Epithelial cell of proximal tubule (primary cell): ENCODE results near the gene PCDH1. TPM values are rescaled to one million over a fixed set of nuclear protein-coding genes. Genes with fewer than 3 reads are reported as not detected.

Source experiments
- DNase-seq: peaks from one replicate; pipeline ENCODE4 v3.0.0-alpha.2; 2011; ENCODE audit warnings: low read depth
- H3K4me3 ChIP-seq: 2 replicates; pipeline ENCODE4 v1.5.1; 2011; ENCODE audit warnings: low read depth, mild to moderate bottlenecking, low read length
- total RNA-seq: library from RNA; depleted of rRNA; stranded (reverse); fragments of >200 nt; gene quantifications from 2 replicates; pipeline ENCODE4 v1.2.3, GENCODE V29; 2015
- TF ChIP-seq, protein P1 (sequence below): conservative IDR thresholded peaks from 2 replicates; pipeline ENCODE4 v1.5.1; 2012; ENCODE audit warnings: low read depth, mild to moderate bottlenecking, low read length

PCDH1 gene
- total RNA-seq, 1 donor from 2014 or later, result 17.4 TPM

DNA sequence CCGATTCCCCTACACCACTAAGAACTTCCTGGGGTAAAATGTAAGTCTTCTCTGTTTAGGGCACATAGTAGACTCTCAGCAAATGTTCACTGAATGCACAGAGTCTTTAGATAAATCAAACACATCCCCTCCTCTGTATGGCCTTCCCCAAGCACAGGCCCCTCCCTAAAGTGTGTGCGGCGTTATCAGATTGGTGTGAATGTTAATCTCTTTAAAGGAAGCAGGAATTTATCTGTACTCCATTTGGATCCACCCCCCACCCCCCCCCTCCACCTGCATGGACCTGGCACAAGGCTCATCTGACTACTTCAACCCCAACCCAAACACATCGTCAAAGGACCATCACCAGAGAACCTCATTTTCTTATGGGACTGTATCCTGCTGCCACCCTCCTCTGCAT is 6.3 kb downstream of the PCDH1 start:
- no peak for DNase-seq
- TF ChIP-seq, protein P1, sequence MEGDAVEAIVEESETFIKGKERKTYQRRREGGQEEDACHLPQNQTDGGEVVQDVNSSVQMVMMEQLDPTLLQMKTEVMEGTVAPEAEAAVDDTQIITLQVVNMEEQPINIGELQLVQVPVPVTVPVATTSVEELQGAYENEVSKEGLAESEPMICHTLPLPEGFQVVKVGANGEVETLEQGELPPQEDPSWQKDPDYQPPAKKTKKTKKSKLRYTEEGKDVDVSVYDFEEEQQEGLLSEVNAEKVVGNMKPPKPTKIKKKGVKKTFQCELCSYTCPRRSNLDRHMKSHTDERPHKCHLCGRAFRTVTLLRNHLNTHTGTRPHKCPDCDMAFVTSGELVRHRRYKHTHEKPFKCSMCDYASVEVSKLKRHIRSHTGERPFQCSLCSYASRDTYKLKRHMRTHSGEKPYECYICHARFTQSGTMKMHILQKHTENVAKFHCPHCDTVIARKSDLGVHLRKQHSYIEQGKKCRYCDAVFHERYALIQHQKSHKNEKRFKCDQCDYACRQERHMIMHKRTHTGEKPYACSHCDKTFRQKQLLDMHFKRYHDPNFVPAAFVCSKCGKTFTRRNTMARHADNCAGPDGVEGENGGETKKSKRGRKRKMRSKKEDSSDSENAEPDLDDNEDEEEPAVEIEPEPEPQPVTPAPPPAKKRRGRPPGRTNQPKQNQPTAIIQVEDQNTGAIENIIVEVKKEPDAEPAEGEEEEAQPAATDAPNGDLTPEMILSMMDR, result no peak
- H3K4me3 ChIP-seq, result no peak overlapping the region

DNA sequence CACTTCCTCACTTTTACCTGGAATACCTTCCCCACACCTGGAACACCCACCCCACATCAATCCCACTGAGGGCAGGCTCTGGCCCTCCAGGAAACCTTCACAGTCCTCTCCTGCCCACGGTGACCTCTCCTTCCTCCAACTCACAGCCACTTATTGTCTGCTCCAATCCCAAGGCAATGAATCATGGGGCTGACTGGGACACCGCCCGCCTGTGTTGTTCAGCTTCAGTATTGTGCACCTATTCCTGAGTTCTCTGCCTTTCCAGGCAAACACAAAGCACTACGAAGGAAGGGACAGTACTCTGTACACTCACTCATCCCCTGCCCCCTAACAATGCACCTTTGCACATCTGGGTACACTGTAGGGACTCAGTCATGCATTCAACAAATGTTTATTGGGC is 7.3 kb downstream of the PCDH1 start:
- H3K4me3 ChIP-seq, result no peak overlapping the region
- DNase-seq, result no peak
- TF ChIP-seq, protein P1, result no peak

DNA sequence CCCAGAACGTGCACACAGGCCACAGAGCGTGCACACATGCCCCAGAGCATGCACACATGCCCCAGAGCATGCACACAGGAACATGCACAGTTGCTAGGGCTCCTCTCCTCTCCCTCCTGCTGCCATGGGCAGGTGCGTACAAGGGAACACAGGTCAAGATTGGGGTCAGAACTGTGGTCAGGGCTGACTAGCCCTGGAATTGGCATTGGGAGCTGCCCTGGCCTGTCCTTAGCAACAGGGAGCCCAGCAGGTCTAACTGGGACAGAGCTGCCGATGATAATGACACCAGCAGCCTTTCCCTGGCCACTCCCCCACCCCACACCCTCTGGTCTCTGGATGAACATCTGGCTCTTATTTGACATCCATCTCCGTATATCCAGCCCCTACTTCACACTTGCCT is 8.0 kb downstream of the PCDH1 start:
- H3K4me3 ChIP-seq, result no peak overlapping the region
- DNase-seq, result no peak
- TF ChIP-seq, protein P1, result no peak

DNA sequence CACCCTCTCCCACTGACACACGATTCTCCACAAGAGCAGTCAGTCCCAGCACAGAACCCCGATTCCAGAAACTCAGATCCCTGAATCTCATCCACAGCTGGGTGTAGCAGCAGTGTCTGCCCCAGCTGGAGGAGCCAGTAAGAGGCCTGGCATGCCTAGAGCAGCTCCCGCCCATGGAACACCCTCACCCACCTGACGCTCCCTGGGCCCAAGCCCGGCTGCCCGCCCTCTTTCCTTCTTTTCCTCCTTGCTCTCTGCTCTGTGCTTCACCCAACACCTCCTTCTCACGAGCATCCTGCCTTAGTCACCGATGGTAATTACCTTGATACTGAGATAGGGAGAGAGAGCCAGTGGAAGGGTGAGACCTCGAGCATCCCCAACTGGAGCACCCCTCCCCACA is 8.7 kb downstream of the PCDH1 start:
- no peak for DNase-seq
- H3K4me3 ChIP-seq, result no peak overlapping the region
- TF ChIP-seq, protein P1, result no peak

DNA sequence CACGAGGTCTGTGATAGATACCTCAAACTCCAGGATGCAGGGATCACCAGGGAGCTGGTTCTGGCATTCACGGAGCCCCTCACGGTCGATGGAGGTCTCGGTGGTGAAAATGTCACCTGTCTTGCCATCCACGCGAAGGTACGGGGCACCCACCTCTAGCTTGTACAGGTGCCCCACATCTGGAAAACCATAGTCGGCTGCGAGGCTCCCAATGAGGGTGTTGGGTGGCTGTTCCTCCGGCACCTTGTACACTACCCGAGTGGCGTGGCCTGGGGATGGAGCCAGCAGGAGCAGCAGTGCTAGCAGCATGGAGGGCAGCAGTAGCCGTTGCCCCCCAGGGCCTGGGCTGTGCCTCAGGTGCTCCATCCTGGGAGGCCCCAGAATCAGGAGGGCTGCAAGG is 9.2 kb downstream of the PCDH1 start:
- H3K4me3 ChIP-seq, result no peak overlapping the region
- TF ChIP-seq, protein P1, result no peak
- no peak for DNase-seq

DNA sequence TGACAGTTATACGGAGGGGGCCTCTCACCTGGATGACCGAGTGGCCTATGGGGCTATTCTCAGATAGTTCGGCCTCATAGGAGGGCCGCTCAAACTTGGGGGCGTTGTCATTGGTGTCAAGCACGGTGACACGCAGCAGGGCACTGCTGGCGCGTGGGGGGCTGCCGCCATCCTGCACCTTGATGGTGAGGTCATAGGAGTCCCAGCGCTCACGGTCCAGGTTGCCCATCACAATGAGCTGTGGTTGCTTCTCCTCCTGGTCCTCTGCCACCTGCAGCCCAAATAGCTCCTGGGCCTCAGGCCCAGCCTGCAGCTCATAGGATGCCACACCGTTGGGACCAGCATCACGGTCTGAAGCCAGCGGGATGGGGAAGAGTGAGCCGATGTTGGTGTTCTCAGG is 9.7 kb downstream of the PCDH1 start:
- DNase-seq, result no peak
- no peak overlapping the region for H3K4me3 ChIP-seq
- TF ChIP-seq, protein P1, result no peak

DNA sequence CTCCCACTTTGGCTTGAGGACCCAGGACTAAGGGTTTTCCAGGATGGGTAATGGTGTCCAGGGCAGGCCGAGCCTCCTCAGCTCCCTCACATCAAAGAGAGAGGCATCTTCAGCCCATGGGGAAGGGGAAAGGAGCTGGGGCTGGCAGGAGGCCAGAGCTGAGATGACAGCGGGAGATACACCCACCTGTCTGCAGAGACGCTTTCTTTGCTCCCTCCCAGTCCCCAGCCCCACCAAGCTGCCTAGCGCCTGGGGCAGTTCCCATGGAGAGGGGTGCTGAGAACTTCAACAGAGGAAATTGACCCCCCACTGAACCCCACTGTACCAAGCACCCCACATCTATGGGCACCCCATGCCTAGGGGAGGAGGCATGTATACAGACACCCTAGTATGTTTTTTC is 10.6 kb downstream of the PCDH1 start:
- TF ChIP-seq, protein P1, result no peak
- no peak overlapping the region for H3K4me3 ChIP-seq
- DNase-seq, result no peak
